Glomerular visceral epithelial cell (primary cell): ENCODE measurements around the gene UNC13D.
A peak's percentile ranks its signal among the peaks of the same experiment; 100 is the strongest.

ENCODE experiments used
- DNase-seq: peaks from one replicate; pipeline ENCODE4 v3.0.0-alpha.2; 2016; ENCODE audit errors: extremely low spot score

The UNC13D gene

GRCh38 chr17:75850928-75851692 is 6.9 kb upstream of the UNC13D start:
- DNase-seq, result no peak

- DNase-seq, result no peak
These were observed 5.5 kb upstream of the UNC13D start for GRCh38 chr17:75849724-75850123.

GRCh38 chr17:75849279-75849646 is 5.1 kb upstream of the UNC13D start:
- DNase-seq, result no peak

- DNase-seq, result peak; percentile 56
These were observed 4.5 kb upstream of the UNC13D start for GRCh38 chr17:75848523-75849278.

GRCh38 chr17:75847614-75848522 is 3.7 kb upstream of the UNC13D start:
- no peak for DNase-seq

GRCh38 chr17:75846692-75847613 is 2.7 kb upstream of the UNC13D start:
- DNase-seq, result no peak

- DNase-seq, result no peak
These were observed 1.9 kb upstream of the UNC13D start for GRCh38 chr17:75845933-75846691.

- peak; percentile 74 for DNase-seq
These were observed 981 bp upstream of the UNC13D start for GRCh38 chr17:75845058-75845711.

GRCh38 chr17:75844530-75845057 is 390 bp upstream of the UNC13D start:
- peak; percentile 64 for DNase-seq

GRCh38 chr17:75842963-75843576 is 1.1 kb downstream of the UNC13D start:
- no peak for DNase-seq

GRCh38 chr17:75842411-75842810 is 1.8 kb downstream of the UNC13D start:
- no peak for DNase-seq

- no peak for DNase-seq
These were observed 3.4 kb downstream of the UNC13D start for GRCh38 chr17:75840799-75841164.

GRCh38 chr17:75839942-75840798 is 4.0 kb downstream of the UNC13D start:
- no peak for DNase-seq

GRCh38 chr17:75838410-75838809 is 5.8 kb downstream of the UNC13D start:
- DNase-seq, result no peak

- DNase-seq, result no peak
These were observed 6.3 kb downstream of the UNC13D start for GRCh38 chr17:75837899-75838298.

GRCh38 chr17:75836605-75837004 is 7.6 kb downstream of the UNC13D start:
- DNase-seq, result no peak

- DNase-seq, result no peak
These were observed 8.6 kb downstream of the UNC13D start for GRCh38 chr17:75835654-75835987.

- DNase-seq, result no peak
These were observed 9.1 kb downstream of the UNC13D start for GRCh38 chr17:75834928-75835653.
